Neural progenitor cell (in vitro differentiated cells): Measurements from ENCODE around the gene LACTB. TPM values are rescaled to one million over a fixed set of nuclear protein-coding genes. Genes with fewer than 3 reads are reported as not detected.

Source experiments
- DNase-seq: peaks from one replicate; pipeline ENCODE4 v3.0.0-alpha.2; 2016; ENCODE audit warnings: low spot score
- H2AFZ ChIP-seq: fragments of 200-600 bp; sonication (generic); replicated peaks from 2 replicates; pipeline ENCODE4 v1.6.1; 2016; ENCODE audit warnings: antibody characterized with exemption
- H3F3A ChIP-seq: fragments of 200-600 bp; sonication (generic); 2 replicates; pipeline ENCODE4 v1.6.1; 2016; ENCODE audit warnings: antibody characterized with exemption, low read depth
- H3K27ac ChIP-seq: fragments of 200-600 bp; sonication (generic); 2 replicates; pipeline ENCODE4 v1.5.1; 2016; ENCODE audit warnings: mild to moderate bottlenecking
- H3K27me3 ChIP-seq: fragments of 200-600 bp; sonication (generic); 2 replicates; pipeline ENCODE4 v1.6.1; 2016; ENCODE audit warnings: mild to moderate bottlenecking, moderate library complexity
- H3K36me3 ChIP-seq: fragments of 200-600 bp; sonication (generic); 2 replicates; pipeline ENCODE4 v1.5.1; 2016
- H3K4me1 ChIP-seq: fragments of 200-600 bp; sonication (generic); 2 replicates; pipeline ENCODE4 v1.6.1; 2016; ENCODE audit warnings: mixed run types
- H3K4me2 ChIP-seq: fragments of 200-600 bp; sonication (generic); 2 replicates; pipeline ENCODE4 v1.6.1; 2016
- H3K4me3 ChIP-seq: fragments of 200-600 bp; sonication (generic); 2 replicates; pipeline ENCODE4 v1.5.1; 2016
- H3K79me2 ChIP-seq: fragments of 200-600 bp; sonication (generic); 2 replicates; pipeline ENCODE4 v1.6.1; 2016; ENCODE audit warnings: low read depth
- H3K9ac ChIP-seq: fragments of 200-600 bp; sonication (generic); 2 replicates; pipeline ENCODE4 v1.6.1; 2016
- H3K9me3 ChIP-seq: fragments of 200-600 bp; sonication (generic); 2 replicates; pipeline ENCODE4 v1.5.1; 2016; ENCODE audit warnings: low read depth
- H4K20me1 ChIP-seq: fragments of 200-600 bp; sonication (generic); 2 replicates; pipeline ENCODE4 v1.6.1; 2016; ENCODE audit warnings: low read depth
- H3K27ac Mint-ChIP-seq: 3 replicates; pipeline ENCODE4 v1.8.0; 2021; ENCODE audit warnings: mixed read lengths
- H3K27me3 Mint-ChIP-seq: 2 replicates; pipeline ENCODE4 v1.8.0; 2022; ENCODE audit warnings: low read depth, mild to moderate bottlenecking, inconsistent platforms, moderate library complexity, mixed read lengths; ENCODE audit not compliant: insufficient read depth
- H3K36me3 Mint-ChIP-seq: 3 replicates; pipeline ENCODE4 v1.8.0; 2021; ENCODE audit warnings: mixed read lengths
- H3K4me1 Mint-ChIP-seq: 3 replicates; pipeline ENCODE4 v1.8.0; 2021; ENCODE audit warnings: mixed read lengths
- H3K4me3 Mint-ChIP-seq: 3 replicates; pipeline ENCODE4 v1.8.0; 2021; ENCODE audit warnings: mild to moderate bottlenecking, moderate library complexity, mixed read lengths
- H3K9me3 Mint-ChIP-seq: 3 replicates; pipeline ENCODE4 v1.8.0; 2020; ENCODE audit warnings: mixed read lengths
- EZH2 ChIP-seq: fragments of 200-600 bp; sonication (generic); IDR thresholded peaks from 2 replicates; pipeline ENCODE4 v1.6.1; 2017; ENCODE audit warnings: antibody characterized with exemption, mild to moderate bottlenecking, moderate library complexity
- EZH2phosphoT487 ChIP-seq: fragments of 200-600 bp; sonication (generic); IDR thresholded peaks from 2 replicates; pipeline ENCODE4 v1.6.1; 2017; ENCODE audit warnings: antibody characterized with exemption
- total RNA-seq: library from RNA; depleted of rRNA; stranded (reverse); fragments of >200 nt; gene quantifications from 2 replicates; pipeline ENCODE4 v1.2.3, GENCODE V29; 2015; ENCODE audit warnings: low replicate concordance
- TF ChIP-seq, protein P1 (sequence below): fragments of 200-600 bp; sonication (generic); IDR thresholded peaks from 2 replicates; pipeline ENCODE4 v1.5.1; 2017; ENCODE audit warnings: antibody characterized with exemption, mild to moderate bottlenecking

Gene LACTB
- total RNA-seq, 1 donor from 2014 or later, result 3.6 TPM

GRCh38 chr15:63155486-63155885 is 33.8 kb downstream of the LACTB start:
- Mint-ChIP-seq H3K36me3 (peaks cover 8% of the 10 kb centered on the region), H3K27ac (no peak overlapping the region), H3K4me1 (peaks cover 19% of the 10 kb centered on the region), H3K27me3 (no peaks in the 10 kb centered on the region), H3K4me3 (peak overlapping the region; percentile 99), H3K9me3 (no peaks in the 10 kb centered on the region)
- no peaks in the 10 kb centered on the region for H4K20me1 ChIP-seq
- H3K36me3 ChIP-seq, result peaks cover 13% of the 10 kb centered on the region
- H3K27ac ChIP-seq, result no peak overlapping the region
- H3K27me3 ChIP-seq, result no peaks in the 10 kb centered on the region
- H3K9ac ChIP-seq, result no peak overlapping the region
- H3K4me3 ChIP-seq, result peak overlapping the region; percentile 86
- no peaks in the 10 kb centered on the region for H3K9me3 ChIP-seq
- no peak for DNase-seq
- H3K79me2 ChIP-seq, result peaks cover 32% of the 10 kb centered on the region
- H3K4me2 ChIP-seq, result peak overlapping the region; percentile 92
- peaks cover 6% of the 10 kb centered on the region for H3K4me1 ChIP-seq
- peaks cover 29% of the 10 kb centered on the region for H3F3A ChIP-seq
- TF ChIP-seq EZH2, result no peak
- no peak for TF ChIP-seq EZH2phosphoT487
- TF ChIP-seq, protein P1, sequence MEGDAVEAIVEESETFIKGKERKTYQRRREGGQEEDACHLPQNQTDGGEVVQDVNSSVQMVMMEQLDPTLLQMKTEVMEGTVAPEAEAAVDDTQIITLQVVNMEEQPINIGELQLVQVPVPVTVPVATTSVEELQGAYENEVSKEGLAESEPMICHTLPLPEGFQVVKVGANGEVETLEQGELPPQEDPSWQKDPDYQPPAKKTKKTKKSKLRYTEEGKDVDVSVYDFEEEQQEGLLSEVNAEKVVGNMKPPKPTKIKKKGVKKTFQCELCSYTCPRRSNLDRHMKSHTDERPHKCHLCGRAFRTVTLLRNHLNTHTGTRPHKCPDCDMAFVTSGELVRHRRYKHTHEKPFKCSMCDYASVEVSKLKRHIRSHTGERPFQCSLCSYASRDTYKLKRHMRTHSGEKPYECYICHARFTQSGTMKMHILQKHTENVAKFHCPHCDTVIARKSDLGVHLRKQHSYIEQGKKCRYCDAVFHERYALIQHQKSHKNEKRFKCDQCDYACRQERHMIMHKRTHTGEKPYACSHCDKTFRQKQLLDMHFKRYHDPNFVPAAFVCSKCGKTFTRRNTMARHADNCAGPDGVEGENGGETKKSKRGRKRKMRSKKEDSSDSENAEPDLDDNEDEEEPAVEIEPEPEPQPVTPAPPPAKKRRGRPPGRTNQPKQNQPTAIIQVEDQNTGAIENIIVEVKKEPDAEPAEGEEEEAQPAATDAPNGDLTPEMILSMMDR, result no peak
- no peak overlapping the region for H2AFZ ChIP-seq

- Histone ChIP-seq H4K20me1 (no peaks in the 10 kb centered on the region), H3K79me2 (peaks cover 32% of the 10 kb centered on the region), H3K9me3 (no peaks in the 10 kb centered on the region), H3K4me3 (peak overlapping the region; percentile 86), H3K27ac (no peak overlapping the region), H3K4me2 (peak overlapping the region; percentile 92), H3K36me3 (peaks cover 13% of the 10 kb centered on the region), H3K4me1 (peaks cover 6% of the 10 kb centered on the region), H3K27me3 (no peaks in the 10 kb centered on the region), H3F3A (peaks cover 34% of the 10 kb centered on the region), H3K9ac (peak overlapping the region; percentile 57), H2AFZ (peak overlapping the region; percentile 81)
- TF ChIP-seq, protein P1, result no peak
- TF ChIP-seq EZH2 (no peak), EZH2phosphoT487 (no peak)
- Mint-ChIP-seq H3K9me3 (no peaks in the 10 kb centered on the region), H3K4me1 (peaks cover 19% of the 10 kb centered on the region), H3K27ac (peak overlapping the region; percentile 21), H3K27me3 (no peaks in the 10 kb centered on the region), H3K36me3 (peaks cover 8% of the 10 kb centered on the region), H3K4me3 (peak overlapping the region; percentile 99)
- peak; percentile 28 for DNase-seq
These were observed 34.5 kb downstream of the LACTB start for GRCh38 chr15:63156086-63156710.

GRCh38 chr15:63156755-63157117 is 35.1 kb downstream of the LACTB start:
- Histone ChIP-seq H3K9ac (peak overlapping the region; percentile 57), H4K20me1 (no peaks in the 10 kb centered on the region), H3F3A (peaks cover 35% of the 10 kb centered on the region), H3K4me1 (peaks cover 6% of the 10 kb centered on the region), H3K79me2 (peaks cover 32% of the 10 kb centered on the region), H2AFZ (peak overlapping the region; percentile 81), H3K27me3 (no peaks in the 10 kb centered on the region), H3K4me2 (peak overlapping the region; percentile 92), H3K27ac (peak overlapping the region; percentile 90), H3K4me3 (peak overlapping the region; percentile 86), H3K36me3 (peaks cover 13% of the 10 kb centered on the region), H3K9me3 (no peaks in the 10 kb centered on the region)
- H3K27me3 Mint-ChIP-seq, result no peaks in the 10 kb centered on the region
- H3K4me1 Mint-ChIP-seq, result peaks cover 19% of the 10 kb centered on the region
- H3K36me3 Mint-ChIP-seq, result peaks cover 5% of the 10 kb centered on the region
- H3K9me3 Mint-ChIP-seq, result no peaks in the 10 kb centered on the region
- H3K4me3 Mint-ChIP-seq, result peak overlapping the region; percentile 99
- no peak for TF ChIP-seq EZH2
- no peak for TF ChIP-seq EZH2phosphoT487
- TF ChIP-seq, protein P1, result no peak
- peak; percentile 45 for DNase-seq
- peak overlapping the region; percentile 83 for H3K27ac Mint-ChIP-seq
